ENCODE measurements around the gene SLC16A13.

GRCh38 chr17:7063518-7064094 lies 27.8 kb downstream of the SLC16A13 start:
- TF ChIP-seq RXRA (IDR thresholded peaks at IDR 0.05) (no peak), CTCF (IDR thresholded peaks at IDR 0.05; ENCODE audit: low read depth, low read length, missing input control) (no peak), REST (IDR thresholded peaks at IDR 0.05) (no peak), EGR1 (IDR thresholded peaks at IDR 0.05; ENCODE audit: low read depth in 2 of 2) (no peak), MAX (IDR thresholded peaks at IDR 0.05) (no peak), GABPA (IDR thresholded peaks at IDR 0.05 in 1 of 2, conservative IDR thresholded peaks at IDR 0.05 in 1 of 2) (no peak), FOXA1 (IDR thresholded peaks at IDR 0.05) (no peak), SP1 (IDR thresholded peaks at IDR 0.05) (no peak), TAF1 (conservative IDR thresholded peaks at IDR 0.05) (no peak)

All from liver (tissue), 3 donors.